Type B pancreatic cell (in vitro differentiated cells): ENCODE data around the gene RBCK1. TPM values are rescaled to one million over a fixed set of nuclear protein-coding genes. Genes with fewer than 3 reads are reported as not detected.

Experiments
- DNase-seq: peaks from one replicate; pipeline ENCODE4 v3.0.0; 2021; ENCODE audit warnings: mixed read lengths; ENCODE audit not compliant: unreplicated experiment; ENCODE audit errors: extremely low spot score
- H3K27ac Mint-ChIP-seq: 2 replicates; pipeline ENCODE4 v1.8.0; 2021; ENCODE audit warnings: mild to moderate bottlenecking, mixed read lengths
- H3K27me3 Mint-ChIP-seq: 2 replicates; pipeline ENCODE4 v1.8.0; 2021; ENCODE audit warnings: mixed read lengths
- H3K36me3 Mint-ChIP-seq: 2 replicates; pipeline ENCODE4 v1.8.0; 2021; ENCODE audit warnings: mixed read lengths
- H3K4me1 Mint-ChIP-seq: one replicate; pipeline ENCODE4 v1.8.0; 2021; ENCODE audit warnings: mixed read lengths; ENCODE audit not compliant: unreplicated experiment
- H3K4me3 Mint-ChIP-seq: 2 replicates; pipeline ENCODE4 v1.8.0; 2021; ENCODE audit warnings: mild to moderate bottlenecking, mixed read lengths
- H3K9me3 Mint-ChIP-seq: 2 replicates; pipeline ENCODE4 v1.8.0; 2021; ENCODE audit warnings: mixed read lengths
- CTCF ChIP-seq: fragments of 200-600 bp; sonication (generic); conservative IDR thresholded peaks from 2 replicates; pipeline ENCODE4 v1.5.0; 2021; ENCODE audit warnings: antibody characterized with exemption, mild to moderate bottlenecking
- total RNA-seq: library from RNA; stranded (reverse); gene quantifications from 2 replicates; pipeline ENCODE4 v1.2.1, GENCODE V29; 2021; ENCODE audit warnings: low replicate concordance

RBCK1 gene
- total RNA-seq, 1 donor from 2014 or later, result 84.9 TPM

- Mint-ChIP-seq H3K4me1 (peaks cover 39% of the 10 kb centered on the region), H3K4me3 (no peak overlapping the region), H3K9me3 (no peaks in the 10 kb centered on the region), H3K27ac (peak overlapping the region; percentile 46), H3K36me3 (no peaks in the 10 kb centered on the region), H3K27me3 (no peaks in the 10 kb centered on the region)
- no peak for DNase-seq
- TF ChIP-seq CTCF, result no peak
Measured at GRCh38 chr20:363319-364078, 44.6 kb upstream of the RBCK1 start.

- no peak for DNase-seq
- Mint-ChIP-seq H3K4me1 (peaks cover 40% of the 10 kb centered on the region), H3K9me3 (no peaks in the 10 kb centered on the region), H3K4me3 (peak overlapping the region; percentile 55), H3K36me3 (no peaks in the 10 kb centered on the region), H3K27me3 (no peaks in the 10 kb centered on the region), H3K27ac (peak overlapping the region; percentile 71)
- TF ChIP-seq CTCF, result no peak
Measured at GRCh38 chr20:364905-365794, 42.9 kb upstream of the RBCK1 start.

- peak overlapping the region; percentile 68 for H3K4me3 Mint-ChIP-seq
- no peak for DNase-seq
- no peaks in the 10 kb centered on the region for H3K9me3 Mint-ChIP-seq
- no peaks in the 10 kb centered on the region for H3K36me3 Mint-ChIP-seq
- no peak for TF ChIP-seq CTCF
- H3K27ac Mint-ChIP-seq, result peak overlapping the region; percentile 93
- peaks cover 35% of the 10 kb centered on the region for H3K4me1 Mint-ChIP-seq
- H3K27me3 Mint-ChIP-seq, result no peaks in the 10 kb centered on the region
Measured at GRCh38 chr20:366041-366718, 41.9 kb upstream of the RBCK1 start.

GRCh38 chr20:366719-367485 is 41.2 kb upstream of the RBCK1 start:
- peak overlapping the region; percentile 68 for H3K4me3 Mint-ChIP-seq
- H3K36me3 Mint-ChIP-seq, result no peaks in the 10 kb centered on the region
- no peak for TF ChIP-seq CTCF
- H3K4me1 Mint-ChIP-seq, result peaks cover 31% of the 10 kb centered on the region
- DNase-seq, result no peak
- no peaks in the 10 kb centered on the region for H3K27me3 Mint-ChIP-seq
- no peaks in the 10 kb centered on the region for H3K9me3 Mint-ChIP-seq
- peak overlapping the region; percentile 93 for H3K27ac Mint-ChIP-seq

GRCh38 chr20:367486-367887 is 40.6 kb upstream of the RBCK1 start:
- H3K4me1 Mint-ChIP-seq, result peaks cover 31% of the 10 kb centered on the region
- peak overlapping the region; percentile 81 for H3K27ac Mint-ChIP-seq
- peak overlapping the region; percentile 9 for H3K4me3 Mint-ChIP-seq
- TF ChIP-seq CTCF, result no peak
- no peaks in the 10 kb centered on the region for H3K27me3 Mint-ChIP-seq
- no peaks in the 10 kb centered on the region for H3K36me3 Mint-ChIP-seq
- DNase-seq, result no peak
- H3K9me3 Mint-ChIP-seq, result no peaks in the 10 kb centered on the region
